PC-9 (cell line): ENCODE measurements around the gene LRRC3B.

Source experiments
- EZH2 ChIP-seq: fragments of 200-600 bp; sonication (generic); IDR thresholded peaks from 2 replicates; pipeline ENCODE4 v1.8.0; 2017; ENCODE audit warnings: antibody characterized with exemption, low read depth
- TF ChIP-seq, protein P1 (sequence below): fragments of 200-600 bp; sonication (generic); conservative IDR thresholded peaks from 2 replicates; pipeline ENCODE4 v1.6.1; 2017; ENCODE audit warnings: mixed run types, antibody characterized with exemption, mild to moderate bottlenecking, moderate library complexity

DNA sequence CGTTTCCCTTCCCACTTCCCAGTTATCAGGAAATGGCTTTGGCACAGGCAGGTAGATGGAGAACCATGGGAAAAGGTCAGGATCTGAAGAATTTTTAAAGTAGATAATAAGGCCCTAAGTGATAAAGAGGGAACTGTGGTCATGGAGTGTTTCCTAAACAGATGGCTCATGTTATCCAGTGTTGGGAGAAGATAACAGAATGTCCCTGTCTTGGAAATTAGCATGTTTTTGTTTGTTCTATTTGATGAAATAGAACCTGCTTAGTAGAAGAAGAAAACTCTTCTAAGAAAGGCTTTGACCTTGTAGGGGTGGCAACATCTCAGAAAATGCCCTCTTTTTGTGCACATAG is 8.8 kb downstream of the LRRC3B start:
- TF ChIP-seq, protein P1, sequence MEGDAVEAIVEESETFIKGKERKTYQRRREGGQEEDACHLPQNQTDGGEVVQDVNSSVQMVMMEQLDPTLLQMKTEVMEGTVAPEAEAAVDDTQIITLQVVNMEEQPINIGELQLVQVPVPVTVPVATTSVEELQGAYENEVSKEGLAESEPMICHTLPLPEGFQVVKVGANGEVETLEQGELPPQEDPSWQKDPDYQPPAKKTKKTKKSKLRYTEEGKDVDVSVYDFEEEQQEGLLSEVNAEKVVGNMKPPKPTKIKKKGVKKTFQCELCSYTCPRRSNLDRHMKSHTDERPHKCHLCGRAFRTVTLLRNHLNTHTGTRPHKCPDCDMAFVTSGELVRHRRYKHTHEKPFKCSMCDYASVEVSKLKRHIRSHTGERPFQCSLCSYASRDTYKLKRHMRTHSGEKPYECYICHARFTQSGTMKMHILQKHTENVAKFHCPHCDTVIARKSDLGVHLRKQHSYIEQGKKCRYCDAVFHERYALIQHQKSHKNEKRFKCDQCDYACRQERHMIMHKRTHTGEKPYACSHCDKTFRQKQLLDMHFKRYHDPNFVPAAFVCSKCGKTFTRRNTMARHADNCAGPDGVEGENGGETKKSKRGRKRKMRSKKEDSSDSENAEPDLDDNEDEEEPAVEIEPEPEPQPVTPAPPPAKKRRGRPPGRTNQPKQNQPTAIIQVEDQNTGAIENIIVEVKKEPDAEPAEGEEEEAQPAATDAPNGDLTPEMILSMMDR = no peak
- no peak for TF ChIP-seq EZH2
